ENCODE results near the gene MFAP3L.

- TF ChIP-seq CTCF (IDR thresholded peaks at IDR 0.05), result no peak
- no peak for TF ChIP-seq POLR2AphosphoS5 (IDR thresholded peaks at IDR 0.05)
- no peak for TF ChIP-seq POLR2A (IDR thresholded peaks at IDR 0.05)
Measured at GRCh38 chr4:169957785-169958184, 68.4 kb downstream of the MFAP3L start.
